ENCODE data around the gene DYRK1B. TPM values are rescaled to one million over a fixed set of nuclear protein-coding genes. Genes with fewer than 3 reads are reported as not detected.

DYRK1B gene
- total and polyA plus RNA-seq, 2 experiments from 2014 or later: 6.5 to 8.6 TPM

GRCh38 chr19:39838569-39838968, 4.6 kb upstream of the DYRK1B start (continued):
- no peak for TF ChIP-seq ZNF462 (CRISPR knock-in tag; IDR thresholded peaks at IDR 0.05)

GRCh38 chr19:39837978-39838377, 4.0 kb upstream of the DYRK1B start:
- peaks cover 39% of the 10 kb centered on the region for H4K20me1 ChIP-seq (replicated peaks; ENCODE audit: insufficient read depth)
- no peak overlapping the region for H3K4me3 ChIP-seq
- H3K4me1 Mint-ChIP-seq: peaks cover 15% of the 10 kb centered on the region
- peaks cover 3% of the 10 kb centered on the region; the same call in 2 of the 3 replicates for H3K9me3 Mint-ChIP-seq
- no peak overlapping the region for H3K4me3 Mint-ChIP-seq
- DNase-seq (ENCODE audit: low spot score) (no peak), ATAC-seq (no peak)
- peaks cover 3% of the 10 kb centered on the region for H3K4me1 ChIP-seq (ENCODE audit: insufficient read depth)
- no peak overlapping the region for H3K27ac Mint-ChIP-seq
- no peaks in the 10 kb centered on the region for H3K27me3 ChIP-seq (ENCODE audit: insufficient read depth)
- no peak for TF ChIP-seq ZNF331 (CRISPR knock-in tag; IDR thresholded peaks at IDR 0.05; ENCODE audit: low read depth)
- TF ChIP-seq EZH2phosphoT487 (IDR thresholded peaks at IDR 0.05; ENCODE audit: unreplicated experiment): no peak
- TF ChIP-seq CTCF (conservative IDR thresholded peaks at IDR 0.05; ENCODE audit: low read depth in 2 of 2): no peak
- no peak for TF ChIP-seq EZH2 (IDR thresholded peaks at IDR 0.05; ENCODE audit: low read depth, unreplicated experiment)
- TF ChIP-seq JUNB (IDR thresholded peaks at IDR 0.05; ENCODE audit: unreplicated experiment): no peak
- TF ChIP-seq CREB1 (CRISPR knock-in tag; IDR thresholded peaks at IDR 0.05; ENCODE audit: low read depth): no peak
- H3K36me3 ChIP-seq (ENCODE audit: insufficient read depth): peaks cover 52% of the 10 kb centered on the region
- H3K27me3 Mint-ChIP-seq (ENCODE audit: insufficient read depth, low read depth, poor library complexity): peaks cover 7% of the 10 kb centered on the region
- H3K27ac ChIP-seq (ENCODE audit: low read depth): no peak overlapping the region
- H3K4me2 ChIP-seq: no peak overlapping the region
- peaks cover 46% of the 10 kb centered on the region for H3K79me2 ChIP-seq (replicated peaks; ENCODE audit: insufficient read depth)
- H2AFZ ChIP-seq: no peak overlapping the region
- H3F3A ChIP-seq (replicated peaks; ENCODE audit: low read depth): peaks cover 25% of the 10 kb centered on the region
- H3K9me2 ChIP-seq (ENCODE audit: insufficient read depth): no peaks in the 10 kb centered on the region
- H3K36me3 Mint-ChIP-seq (ENCODE audit: low read depth): peaks cover 61% of the 10 kb centered on the region

Measured in GM23338 (cell line).